SK-N-SH (cell line): Measurements from ENCODE around the gene SKI. TPM values are rescaled to one million over a fixed set of nuclear protein-coding genes. Genes with fewer than 3 reads are reported as not detected.

ENCODE experiments used
- CTCF ChIA-PET: fragments of 300-600, 350-600 bp; formaldehyde crosslinking; extraction: SDS; loops from one replicate; lab custom pipeline; 2021; lab: Yijun Ruan, JAX
- POLR2A ChIA-PET: fragments of 350-600 bp; sonication (Branson Sonifier 250); formaldehyde crosslinking; extraction: SDS; loops from one replicate; lab custom pipeline; 2020; ENCODE audit warnings: antibody characterized with exemption, inconsistent platforms; lab: Yijun Ruan, JAX
- DNase-seq: peaks from one replicate; pipeline ENCODE4 v3.0.0; 2012
- H2AFZ ChIP-seq: fragments of 200-600 bp; sonication (generic); 2 replicates; pipeline ENCODE4 v1.8.1; 2016; ENCODE audit warnings: antibody characterized with exemption, mild to moderate bottlenecking, low read depth
- H3F3A ChIP-seq: fragments of 200-600 bp; sonication (generic); replicated peaks from 2 replicates; pipeline ENCODE3; 2016; ENCODE audit warnings: antibody characterized with exemption, mild to moderate bottlenecking; ENCODE audit not compliant: insufficient read depth
- H3K27ac ChIP-seq, 2 experiments: fragments of 200-500 bp in 1 of 2; fragments of 200-600 bp in 1 of 2; sonication (Bioruptor generic) in 1 of 2; sonication (generic), shearing (Covaris generic) in 1 of 2; 2 replicates each; pipeline versions ENCODE4 v1.5.1 to v1.6.1; 2014 to 2016; ENCODE audit warnings: low read depth in 2 of 2, inconsistent platforms in 1 of 2, low read length in 1 of 2, mild to moderate bottlenecking in 1 of 2, mixed read lengths in 1 of 2
- H3K27me3 ChIP-seq: fragments of 200-600 bp; sonication (generic), shearing (Covaris generic); 2 replicates; pipeline ENCODE4 v1.6.1; 2016; ENCODE audit warnings: mixed run types; ENCODE audit not compliant: insufficient read depth
- H3K36me3 ChIP-seq, 2 experiments: fragments of 200-500 bp in 1 of 2; fragments of 200-600 bp in 1 of 2; sonication (Bioruptor generic) in 1 of 2; sonication (generic) in 1 of 2; replicated peaks in 1 of 2; 2 replicates each; pipeline versions ENCODE3 to v1.5.1; 2014 to 2016; ENCODE audit warnings: low read length in 1 of 2, mild to moderate bottlenecking in 1 of 2; ENCODE audit not compliant: insufficient read depth in 2 of 2, control insufficient read depth in 1 of 2
- H3K4me1 ChIP-seq, 2 experiments: fragments of 200-500 bp in 1 of 2; fragments of 200-600 bp in 1 of 2; sonication (Bioruptor generic) in 1 of 2; sonication (generic), shearing (Covaris generic) in 1 of 2; 2 replicates each; pipeline versions ENCODE4 v1.5.1 to v1.6.1; 2014 to 2016; ENCODE audit warnings: low read depth in 1 of 2, low read length in 1 of 2, mixed run types in 1 of 2; ENCODE audit not compliant: insufficient read depth in 2 of 2, control insufficient read depth in 1 of 2
- H3K4me2 ChIP-seq: fragments of 200-600 bp; sonication (generic), shearing (Covaris generic); 2 replicates; pipeline ENCODE4 v1.6.1; 2017; ENCODE audit warnings: mixed run types
- H3K4me3 ChIP-seq, 2 experiments: fragments of 200-500 bp in 1 of 2; fragments of 200-600 bp in 1 of 2; sonication (Bioruptor generic) in 1 of 2; sonication (generic), shearing (Covaris generic) in 1 of 2; 2 replicates each; pipeline versions ENCODE4 v1.5.1 to v1.8.1; 2014 to 2016; ENCODE audit warnings: low read depth in 2 of 2, inconsistent platforms in 1 of 2, low read length in 1 of 2, mild to moderate bottlenecking in 1 of 2, mixed read lengths in 1 of 2, moderate library complexity in 1 of 2
- H3K79me2 ChIP-seq: fragments of 200-600 bp; sonication (generic); 2 replicates; pipeline ENCODE4 v1.8.1; 2017; ENCODE audit warnings: mild to moderate bottlenecking; ENCODE audit not compliant: insufficient read depth
- H3K9ac ChIP-seq: fragments of 200-600 bp; sonication (generic); 2 replicates; pipeline ENCODE4 v1.6.1; 2017; ENCODE audit warnings: mixed run types
- H3K9me2 ChIP-seq: fragments of 200-600 bp; sonication (generic); 2 replicates; pipeline ENCODE4 v1.6.1; 2017; ENCODE audit warnings: mixed run types
- H3K9me3 ChIP-seq: fragments of 200-600 bp; sonication (generic); 2 replicates; pipeline ENCODE4 v1.6.1; 2017; ENCODE audit warnings: mixed run types, mild to moderate bottlenecking, moderate library complexity
- H4K20me1 ChIP-seq: fragments of 200-600 bp; sonication (generic); 2 replicates; pipeline ENCODE4 v1.6.1; 2017; ENCODE audit warnings: mild to moderate bottlenecking, mixed run types; ENCODE audit not compliant: insufficient read depth
- CHD2 ChIP-seq: fragments of 150-350 bp; IDR thresholded peaks from 2 replicates; pipeline ENCODE4 v1.6.1; 2018; ENCODE audit warnings: low read length; ENCODE audit not compliant: partially characterized antibody
- FOXM1 ChIP-seq: IDR thresholded peaks from 2 replicates; pipeline ENCODE4 v1.4.0; 2012; ENCODE audit warnings: low read depth, mild to moderate bottlenecking
- GABPA ChIP-seq: IDR thresholded peaks from 2 replicates; pipeline ENCODE4 v1.4.0; 2012; ENCODE audit warnings: low read depth, mild to moderate bottlenecking
- GATA2 ChIP-seq: sonication (generic); formaldehyde crosslinking; IDR thresholded peaks from 2 replicates; pipeline ENCODE4 v1.5.0; 2020; ENCODE audit warnings: mild to moderate bottlenecking, missing genetic modification reagents
- IRF3 ChIP-seq: fragments of 150-350 bp; IDR thresholded peaks from 2 replicates; pipeline ENCODE4 v1.6.1; 2016; ENCODE audit warnings: mild to moderate bottlenecking, low read depth, low read length
- MAX ChIP-seq: IDR thresholded peaks from 2 replicates; pipeline ENCODE4 v1.4.0; 2012; ENCODE audit warnings: low read depth
- NFIC ChIP-seq: IDR thresholded peaks from 2 replicates; pipeline ENCODE4 v1.4.0; 2012; ENCODE audit warnings: borderline replicate concordance
- POLR2AphosphoS5 ChIP-seq: IDR thresholded peaks from 2 replicates; pipeline ENCODE4 v1.6.1; 2012; ENCODE audit warnings: low read depth, low read length
- TEAD4 ChIP-seq: IDR thresholded peaks from 2 replicates; pipeline ENCODE4 v1.4.0; 2012; ENCODE audit warnings: mild to moderate bottlenecking, borderline replicate concordance; ENCODE audit not compliant: insufficient read depth
- USF1 ChIP-seq: IDR thresholded peaks from 2 replicates; pipeline ENCODE4 v1.4.0; 2012; ENCODE audit warnings: low read depth, borderline replicate concordance
- YY1 ChIP-seq: IDR thresholded peaks from 2 replicates; pipeline ENCODE4 v1.4.0; 2012; ENCODE audit warnings: low read depth, mild to moderate bottlenecking
- WGBS: methylation state at CpG from one replicate; pipeline ENCODE4 v1.1.6; 2017; ENCODE audit warnings: low lambda C conversion rate; 5-methylcytosine and 5-hydroxymethylcytosine counted together
- polyA plus RNA-seq, 3 experiments: library from polyadenylated mRNA; depleted of rRNA; stranded (reverse); fragments of >200 nt; gene quantifications; 2 replicates each; pipeline ENCODE4 v1.2.3, GENCODE V29; 2012

The SKI gene
- polyA plus RNA-seq, 1 of the 3 experiments (the other 2 are of a cell fraction), result 7.2 TPM

GRCh38 chr1:2255047-2255419 is 26.9 kb downstream of the SKI start:
- H3K9me3 ChIP-seq, result no peaks in the 10 kb centered on the region
- no peaks in the 10 kb centered on the region for H3K36me3 ChIP-seq
- peaks cover 92% of the 10 kb centered on the region for H4K20me1 ChIP-seq
- peaks cover 0 to 7% of the 10 kb centered on the region in 2 experiments; a peak in 1 of 4 replicates for H3K4me1 ChIP-seq
- ChIA-PET CTCF (interaction anchor here (1.0 kb wide), 1 partner anchor 127 kb away, joined by 3 read pairs; no protein-coding TSS in a partner anchor), POLR2A (no interaction called here)
- no peaks in the 10 kb centered on the region for H3K9me2 ChIP-seq
- TF ChIP-seq FOXM1 (no peak), POLR2AphosphoS5 (no peak), CHD2 (no peak), MAX (no peak), IRF3 (no peak), GABPA (no peak), TEAD4 (no peak), YY1 (no peak), USF1 (no peak), NFIC (no peak)
- H3K79me2 ChIP-seq, result peaks cover 100% of the 10 kb centered on the region
- WGBS, result 97% methylated on average over 6 of the region's 6 CpGs
- H3K4me3 ChIP-seq, result no peak overlapping the region
- no peak overlapping the region for H2AFZ ChIP-seq
- no peak overlapping the region for H3K9ac ChIP-seq
- peak overlapping the region in 1 of 2 experiments; percentile 63; a peak in 1 of 4 replicates for H3K27ac ChIP-seq
- no peaks in the 10 kb centered on the region for H3K27me3 ChIP-seq
- H3F3A ChIP-seq, result peaks cover 16% of the 10 kb centered on the region
- DNase-seq, result no peak
- no peak overlapping the region for H3K4me2 ChIP-seq

GRCh38 chr1:2255420-2256369 is 27.6 kb downstream of the SKI start:
- no peaks in the 10 kb centered on the region for H3K36me3 ChIP-seq
- no peak overlapping the region for H3K4me2 ChIP-seq
- peaks cover 16% of the 10 kb centered on the region for H3F3A ChIP-seq
- H2AFZ ChIP-seq, result no peak overlapping the region
- CTCF ChIA-PET, result interaction anchor here (1.0 kb wide), 1 partner anchor 126 kb away, joined by 3 read pairs; no protein-coding TSS in a partner anchor
- H3K79me2 ChIP-seq, result peaks cover 100% of the 10 kb centered on the region
- no peak overlapping the region for H3K9ac ChIP-seq
- peak; percentile 76 for TF ChIP-seq GABPA
- no peak for TF ChIP-seq GATA2
- 63% methylated on average over 5 of the region's 5 CpGs for WGBS
- peaks cover 92% of the 10 kb centered on the region for H4K20me1 ChIP-seq
- H3K27ac ChIP-seq, result peak overlapping the region; percentile 23 to 63; a peak in 3 of 4 replicates
- H3K9me2 ChIP-seq, result no peaks in the 10 kb centered on the region
- no peaks in the 10 kb centered on the region for H3K27me3 ChIP-seq
- H3K4me1 ChIP-seq, result peaks cover 0 to 7% of the 10 kb centered on the region in 2 experiments; a peak in 1 of 4 replicates
- POLR2A ChIA-PET, result no interaction called here
- DNase-seq, result peak; percentile 63
- no peaks in the 10 kb centered on the region for H3K9me3 ChIP-seq
- H3K4me3 ChIP-seq, result no peak overlapping the region
